ENCODE results near the gene SRRM4.
A peak's percentile ranks its signal among the peaks of the same experiment; 100 is the strongest.

SRRM4 gene

DNA sequence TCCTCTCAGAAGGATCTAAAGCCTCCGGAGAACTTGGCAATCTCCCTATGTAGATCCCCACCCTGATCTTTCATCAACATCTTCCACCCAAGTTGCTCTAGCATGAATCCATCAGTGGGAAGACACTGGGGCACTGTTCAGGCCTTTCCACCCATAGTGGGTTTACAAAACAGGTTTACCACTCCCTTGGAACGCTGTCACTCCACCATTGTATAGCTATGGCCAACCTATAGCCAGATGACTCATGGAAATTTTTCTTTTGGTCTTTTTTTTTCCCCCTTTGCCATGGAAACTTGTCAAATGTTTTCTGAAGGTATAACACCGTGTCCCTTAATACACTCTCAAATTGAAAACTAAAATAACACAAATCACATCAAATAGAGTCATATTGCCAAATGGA, 186.6 kb downstream of the SRRM4 start:
- Histone ChIP-seq H3K27ac (ENCODE audit: low read length) (no peak overlapping the region), H3K4me1 (ENCODE audit: control insufficient read depth, insufficient read depth, low read length) (no peaks in the 10 kb centered on the region), H3K9ac (ENCODE audit: low read length in 2 of 2) (no peak overlapping the region), H3K4me3 (ENCODE audit: low read length in 2 of 2) (no peak overlapping the region), H3K9me3 (ENCODE audit: control insufficient read depth in 2 of 2, low read length in 2 of 2) (no peaks in the 10 kb centered on the region), H3K36me3 (ENCODE audit: control insufficient read depth in 2 of 2, insufficient read depth in 2 of 2, low read length in 2 of 2) (no peaks in the 10 kb centered on the region), H3K27me3 (ENCODE audit: control insufficient read depth in 1 of 2, insufficient read depth in 2 of 2, low read length in 2 of 2) (no peaks in the 10 kb centered on the region)

DNA sequence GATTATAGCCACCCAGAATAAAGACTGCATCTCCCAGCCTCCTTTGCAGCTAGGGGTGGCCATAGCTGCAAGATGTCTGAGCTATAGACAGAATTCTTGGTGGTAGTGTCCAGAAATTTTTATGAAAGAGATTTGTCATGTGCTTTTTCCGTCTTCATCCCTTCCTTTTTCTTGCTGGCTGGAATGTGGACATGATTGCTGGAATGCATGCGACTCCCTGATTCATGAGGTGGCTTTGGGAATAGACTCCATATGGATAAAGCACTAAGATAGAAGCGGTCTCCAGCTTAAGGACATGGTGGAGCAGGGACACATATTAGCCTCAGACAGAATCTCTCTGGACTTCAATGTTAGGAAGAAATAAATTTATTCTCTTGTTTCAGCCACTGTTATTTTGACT, 187.4 kb downstream of the SRRM4 start:
- no peaks in the 10 kb centered on the region for H3K27me3 ChIP-seq (ENCODE audit: control insufficient read depth in 1 of 2, insufficient read depth in 2 of 2, low read length in 2 of 2)
- H3K4me1 ChIP-seq (ENCODE audit: control insufficient read depth, insufficient read depth, low read length), result no peaks in the 10 kb centered on the region
- H3K9ac ChIP-seq (ENCODE audit: low read length in 2 of 2), result no peak overlapping the region
- H3K4me3 ChIP-seq (ENCODE audit: low read length in 2 of 2), result no peak overlapping the region
- no peaks in the 10 kb centered on the region for H3K9me3 ChIP-seq (ENCODE audit: control insufficient read depth in 2 of 2, low read length in 2 of 2)
- no peak overlapping the region for H3K27ac ChIP-seq (ENCODE audit: low read length)
- H3K36me3 ChIP-seq (ENCODE audit: control insufficient read depth in 2 of 2, insufficient read depth in 2 of 2, low read length in 2 of 2), result no peaks in the 10 kb centered on the region

DNA sequence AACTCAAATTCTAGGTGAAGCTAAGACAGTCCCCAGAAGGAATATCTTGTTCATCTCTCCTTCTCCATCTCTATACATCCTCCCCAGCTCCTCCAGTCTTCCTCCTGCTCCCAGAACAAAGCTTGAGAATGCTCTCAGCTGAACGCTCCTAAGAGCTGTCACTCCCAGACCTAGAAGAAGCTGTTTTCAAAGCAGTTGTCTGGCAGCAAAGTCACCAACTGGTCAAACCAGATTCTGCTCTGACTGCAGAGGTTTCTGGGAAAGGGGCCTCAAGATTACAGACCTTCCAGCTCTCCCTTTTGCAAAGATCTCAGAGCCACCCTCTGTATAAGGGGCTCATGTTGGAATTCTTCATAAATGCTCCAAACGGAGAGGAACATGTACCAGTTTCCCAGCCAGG, 187.8 kb downstream of the SRRM4 start:
- no peak overlapping the region for H3K4me3 ChIP-seq (ENCODE audit: low read length in 2 of 2)

DNA sequence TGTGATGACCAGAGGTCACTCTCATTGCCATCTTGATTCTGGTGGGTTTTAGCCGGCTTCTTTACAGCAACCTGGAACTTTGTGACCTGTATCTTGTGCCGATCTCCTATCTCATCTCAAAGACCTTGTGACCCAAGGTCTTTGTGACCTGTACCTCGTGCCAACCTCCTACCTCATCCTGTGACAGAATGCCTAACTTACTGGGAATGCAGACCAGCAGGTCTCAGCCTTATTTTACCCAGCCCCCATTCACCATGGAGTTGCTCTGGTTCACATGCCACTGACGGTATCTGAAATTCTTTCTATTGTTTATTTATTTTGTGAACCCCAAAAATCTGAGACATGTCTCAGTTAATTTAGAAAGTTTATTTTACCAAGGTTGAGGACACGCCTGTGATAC, 189.9 kb downstream of the SRRM4 start:
- Histone ChIP-seq H3K9me3 (ENCODE audit: control insufficient read depth in 2 of 2, low read length in 2 of 2) (no peaks in the 10 kb centered on the region), H3K4me3 (ENCODE audit: low read length in 2 of 2) (no peak overlapping the region), H3K4me1 (ENCODE audit: control insufficient read depth, insufficient read depth, low read length) (peaks cover 2% of the 10 kb centered on the region), H3K9ac (ENCODE audit: low read length in 2 of 2) (no peak overlapping the region), H3K27me3 (ENCODE audit: control insufficient read depth in 1 of 2, insufficient read depth in 2 of 2, low read length in 2 of 2) (no peaks in the 10 kb centered on the region), H3K36me3 (ENCODE audit: control insufficient read depth in 2 of 2, insufficient read depth in 2 of 2, low read length in 2 of 2) (no peaks in the 10 kb centered on the region), H3K27ac (ENCODE audit: low read length) (no peak overlapping the region)

More for the DNA sequence above, 187.8 kb downstream of the SRRM4 start:
- H3K27ac ChIP-seq (ENCODE audit: low read length), result no peak overlapping the region
- no peaks in the 10 kb centered on the region for H3K9me3 ChIP-seq (ENCODE audit: control insufficient read depth in 2 of 2, low read length in 2 of 2)
- no peaks in the 10 kb centered on the region for H3K4me1 ChIP-seq (ENCODE audit: control insufficient read depth, insufficient read depth, low read length)
- H3K27me3 ChIP-seq (ENCODE audit: control insufficient read depth in 1 of 2, insufficient read depth in 2 of 2, low read length in 2 of 2), result no peaks in the 10 kb centered on the region
- H3K36me3 ChIP-seq (ENCODE audit: control insufficient read depth in 2 of 2, insufficient read depth in 2 of 2, low read length in 2 of 2), result no peaks in the 10 kb centered on the region
- no peak overlapping the region for H3K9ac ChIP-seq (ENCODE audit: low read length in 2 of 2)

DNA sequence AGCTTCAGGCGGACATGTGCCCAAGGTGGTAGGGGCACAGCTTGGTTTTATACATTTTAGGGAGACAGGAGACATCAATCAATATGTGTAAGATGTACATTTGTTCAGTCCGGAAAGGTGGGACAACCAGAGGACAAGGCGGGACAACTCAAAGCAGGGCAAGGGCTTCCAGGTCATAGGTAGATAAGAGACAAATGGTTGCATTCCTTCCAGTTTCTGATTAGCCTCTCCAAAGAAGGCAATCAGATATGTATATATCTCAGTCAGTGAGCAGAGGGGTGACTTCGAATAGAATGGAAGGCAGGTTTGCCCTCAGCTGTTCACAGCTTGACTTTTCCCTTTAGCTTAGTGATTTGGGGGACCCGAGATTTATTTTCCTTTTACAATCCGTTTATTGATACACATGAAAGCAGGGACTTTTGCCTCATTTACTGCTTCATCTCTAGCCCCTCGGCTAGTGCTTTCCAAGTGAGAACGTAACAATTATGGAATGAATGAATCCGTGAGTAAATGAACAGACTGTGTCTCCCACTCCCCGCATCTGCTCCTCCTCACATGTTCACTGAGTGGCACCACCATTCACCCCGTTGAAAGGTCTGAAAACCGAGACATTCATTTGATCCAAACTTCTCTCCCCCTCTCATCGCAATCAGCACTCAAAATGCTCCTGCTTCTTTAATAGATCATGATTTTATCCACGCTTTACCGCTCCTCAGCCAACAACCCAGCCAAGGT, 190.5 kb downstream of the SRRM4 start:
- Histone ChIP-seq H3K4me3 (ENCODE audit: low read length in 2 of 2) (no peak overlapping the region), H3K27me3 (ENCODE audit: control insufficient read depth in 1 of 2, insufficient read depth in 2 of 2, low read length in 2 of 2) (no peaks in the 10 kb centered on the region), H3K9ac (ENCODE audit: low read length in 2 of 2) (no peak overlapping the region), H3K27ac (ENCODE audit: low read length) (no peak overlapping the region), H3K9me3 (ENCODE audit: control insufficient read depth in 2 of 2, low read length in 2 of 2) (no peaks in the 10 kb centered on the region), H3K36me3 (ENCODE audit: control insufficient read depth in 2 of 2, insufficient read depth in 2 of 2, low read length in 2 of 2) (no peaks in the 10 kb centered on the region), H3K4me1 (ENCODE audit: control insufficient read depth, insufficient read depth, low read length) (peaks cover 4% of the 10 kb centered on the region)

DNA sequence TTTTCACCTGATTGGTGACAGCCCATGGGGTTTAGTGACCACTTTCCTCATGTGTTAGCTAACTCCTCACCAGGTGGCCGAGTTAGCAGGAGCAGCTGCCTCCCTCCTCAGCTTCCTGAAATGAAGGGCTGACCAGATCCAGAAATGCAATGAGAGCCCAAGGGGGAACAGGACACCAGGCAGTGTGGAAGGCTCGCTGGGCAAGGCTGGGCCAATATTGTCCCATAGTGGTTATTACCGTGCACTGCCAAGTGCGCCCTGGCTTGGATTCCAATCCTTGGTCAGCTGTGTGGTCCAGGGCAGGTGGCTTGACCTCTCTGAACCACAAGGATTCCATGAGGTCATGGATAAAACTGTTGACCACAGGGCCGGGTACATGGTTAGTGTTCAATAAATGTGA, 193.7 kb downstream of the SRRM4 start:
- no peak overlapping the region for H3K9ac ChIP-seq (ENCODE audit: low read length in 2 of 2)
- no peak overlapping the region for H3K4me3 ChIP-seq (ENCODE audit: low read length in 2 of 2)
- H3K27ac ChIP-seq (ENCODE audit: low read length), result peak overlapping the region; percentile 49
- no peaks in the 10 kb centered on the region for H3K36me3 ChIP-seq (ENCODE audit: control insufficient read depth in 2 of 2, insufficient read depth in 2 of 2, low read length in 2 of 2)
- no peaks in the 10 kb centered on the region for H3K9me3 ChIP-seq (ENCODE audit: control insufficient read depth in 2 of 2, low read length in 2 of 2)
- H3K27me3 ChIP-seq (ENCODE audit: control insufficient read depth in 1 of 2, insufficient read depth in 2 of 2, low read length in 2 of 2), result no peaks in the 10 kb centered on the region
- peaks cover 15% of the 10 kb centered on the region for H3K4me1 ChIP-seq (ENCODE audit: control insufficient read depth, insufficient read depth, low read length)

DNA sequence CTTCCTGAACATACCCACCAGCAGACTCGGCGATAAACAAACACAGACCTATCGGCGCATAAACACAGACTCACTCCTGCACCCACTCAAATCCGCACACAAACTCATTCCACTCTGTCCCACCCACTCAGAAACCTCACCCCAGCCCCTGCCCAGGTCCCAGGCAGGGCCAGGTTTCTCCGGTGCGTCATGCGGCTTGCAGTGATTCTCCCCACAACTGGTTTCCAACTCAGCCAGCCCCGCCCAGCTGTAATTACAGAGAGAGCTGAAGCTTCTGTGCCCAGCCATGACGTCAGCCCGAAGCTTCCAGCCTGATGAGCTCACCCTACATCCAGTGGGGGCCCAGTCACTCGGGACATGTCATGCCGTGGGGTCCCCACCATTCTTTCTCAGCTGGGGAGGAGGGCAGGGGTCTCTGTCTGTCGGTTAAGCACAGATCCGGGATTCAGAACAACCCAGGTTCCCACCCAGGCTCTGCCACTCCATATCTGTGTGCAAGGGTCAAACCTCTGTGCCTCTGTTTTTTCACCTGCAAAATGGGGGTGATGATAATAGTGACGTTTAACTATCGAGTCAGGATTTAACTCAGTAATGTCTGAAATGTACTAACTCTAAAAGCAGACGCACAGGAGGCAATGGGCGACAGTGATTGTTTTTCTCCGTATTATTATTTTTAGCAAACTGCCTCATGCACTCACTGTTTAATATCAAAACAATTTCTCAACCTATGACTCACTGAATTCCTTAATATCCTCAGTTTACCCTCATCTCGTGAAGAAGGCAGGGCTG, 195.1 kb downstream of the SRRM4 start:
- H3K4me1 ChIP-seq (ENCODE audit: control insufficient read depth, insufficient read depth, low read length), result peaks cover 15% of the 10 kb centered on the region
- H3K36me3 ChIP-seq (ENCODE audit: control insufficient read depth in 2 of 2, insufficient read depth in 2 of 2, low read length in 2 of 2), result no peaks in the 10 kb centered on the region
- H3K27ac ChIP-seq (ENCODE audit: low read length), result peak overlapping the region; percentile 99
- peak overlapping the region; percentile 92 to 97 for H3K9ac ChIP-seq (ENCODE audit: low read length in 2 of 2)
- H3K27me3 ChIP-seq (ENCODE audit: control insufficient read depth in 1 of 2, insufficient read depth in 2 of 2, low read length in 2 of 2), result no peaks in the 10 kb centered on the region
- peak overlapping the region; percentile 76 to 80 for H3K4me3 ChIP-seq (ENCODE audit: low read length in 2 of 2)
- H3K9me3 ChIP-seq (ENCODE audit: control insufficient read depth in 2 of 2, low read length in 2 of 2), result no peaks in the 10 kb centered on the region

DNA sequence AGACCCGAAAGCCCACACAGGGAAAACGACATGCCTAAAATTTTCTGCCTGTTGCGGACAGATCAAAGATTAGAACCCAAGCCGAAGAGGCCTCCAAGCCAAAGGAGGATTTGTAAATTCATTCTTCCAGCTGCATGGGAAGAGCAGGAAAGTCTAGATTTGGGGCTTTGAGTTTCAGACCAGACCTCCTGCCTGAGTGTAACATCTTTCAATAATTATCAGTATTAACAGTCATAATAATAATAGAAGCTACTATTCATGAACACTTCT, 195.7 kb downstream of the SRRM4 start:
- Histone ChIP-seq H3K9ac (ENCODE audit: low read length in 2 of 2) (peak overlapping the region; percentile 92 to 97), H3K9me3 (ENCODE audit: control insufficient read depth in 2 of 2, low read length in 2 of 2) (no peaks in the 10 kb centered on the region), H3K27me3 (ENCODE audit: control insufficient read depth in 1 of 2, insufficient read depth in 2 of 2, low read length in 2 of 2) (no peaks in the 10 kb centered on the region), H3K4me1 (ENCODE audit: control insufficient read depth, insufficient read depth, low read length) (peaks cover 17% of the 10 kb centered on the region), H3K36me3 (ENCODE audit: control insufficient read depth in 2 of 2, insufficient read depth in 2 of 2, low read length in 2 of 2) (no peaks in the 10 kb centered on the region), H3K27ac (ENCODE audit: low read length) (peak overlapping the region; percentile 99), H3K4me3 (ENCODE audit: low read length in 2 of 2) (peak overlapping the region in 1 of 2 donors; percentile 76)

DNA sequence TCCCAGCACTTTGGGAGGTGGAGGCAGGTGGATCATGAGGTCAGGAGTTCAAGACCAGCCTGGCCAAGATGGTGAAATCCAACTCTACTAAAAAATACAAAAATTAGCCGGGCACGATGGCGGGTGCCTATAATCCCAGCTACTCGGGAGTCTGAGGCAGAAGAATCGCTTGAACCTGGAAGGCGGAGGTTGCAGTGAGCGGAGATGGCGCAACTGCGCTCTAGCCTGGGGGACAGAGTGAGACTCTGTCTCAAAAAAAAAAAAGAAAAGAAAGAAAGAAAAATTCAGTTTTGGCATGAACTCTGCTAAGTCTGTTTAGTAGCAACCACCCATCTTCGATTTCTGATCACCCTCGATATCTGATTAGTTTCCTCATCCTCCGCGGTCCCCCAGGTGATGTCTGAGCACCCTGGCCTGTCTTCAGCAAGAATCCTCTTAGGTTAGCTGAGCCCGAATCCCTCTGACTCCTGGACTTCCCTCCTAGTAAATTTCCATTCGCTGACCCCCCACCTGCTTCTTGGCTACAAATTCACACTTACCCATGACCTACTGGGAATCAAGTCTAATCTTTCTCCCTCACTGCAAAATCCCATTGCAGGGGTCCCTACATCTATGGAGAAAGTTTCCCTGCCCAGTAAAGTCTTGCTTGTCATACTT, 196.5 kb downstream of the SRRM4 start:
- Histone ChIP-seq H3K27ac (ENCODE audit: low read length) (peak overlapping the region; percentile 99), H3K9me3 (ENCODE audit: control insufficient read depth in 2 of 2, low read length in 2 of 2) (no peaks in the 10 kb centered on the region), H3K27me3 (ENCODE audit: control insufficient read depth in 1 of 2, insufficient read depth in 2 of 2, low read length in 2 of 2) (no peaks in the 10 kb centered on the region), H3K4me3 (ENCODE audit: low read length in 2 of 2) (no peak overlapping the region), H3K4me1 (ENCODE audit: control insufficient read depth, insufficient read depth, low read length) (peaks cover 20% of the 10 kb centered on the region), H3K36me3 (ENCODE audit: control insufficient read depth in 2 of 2, insufficient read depth in 2 of 2, low read length in 2 of 2) (no peaks in the 10 kb centered on the region), H3K9ac (ENCODE audit: low read length in 2 of 2) (no peak overlapping the region)

DNA sequence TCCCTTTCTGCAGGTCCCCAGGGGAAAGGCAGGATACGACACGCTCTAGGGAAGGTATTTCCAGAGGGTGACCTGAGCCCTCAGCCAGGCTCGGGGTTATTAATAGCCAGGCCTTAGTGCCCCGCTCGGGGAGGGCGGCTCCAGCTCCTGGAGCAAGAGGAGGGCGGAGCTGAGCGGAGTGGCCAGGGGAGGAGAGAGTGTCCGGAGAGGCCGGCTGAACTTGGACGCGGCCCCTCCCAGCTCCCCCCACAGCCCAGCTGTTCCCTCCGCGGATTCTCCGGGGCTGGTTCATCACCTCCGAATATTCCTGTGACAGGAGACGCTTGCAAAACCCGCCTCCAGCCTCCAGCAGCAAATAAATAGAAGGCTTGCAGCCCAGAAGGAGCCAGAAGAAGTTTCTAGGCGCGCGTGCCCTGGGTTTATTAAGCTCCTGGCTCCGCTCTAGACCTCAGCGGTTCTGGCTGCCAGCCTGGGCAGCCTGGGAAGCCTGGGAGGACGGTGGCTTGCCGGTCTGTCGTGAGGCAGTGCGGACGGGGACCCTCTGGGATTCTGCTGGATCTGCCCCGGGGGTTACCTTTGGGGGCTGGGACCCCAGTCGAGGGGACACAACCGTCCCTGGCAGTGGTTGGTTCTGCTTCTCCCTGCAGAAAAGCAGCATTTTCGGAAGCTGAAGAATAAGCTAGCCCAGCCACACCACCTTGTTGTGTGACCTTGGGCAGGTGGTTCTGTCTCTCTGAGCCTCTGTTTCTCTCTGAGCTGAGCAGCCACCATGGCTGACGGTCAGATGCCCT, 197.4 kb downstream of the SRRM4 start, which contains the start of gene HSPB8:
Gene HSPB8 (plus strand): TSS at position 388 of the 791 bp plus-strand sequence. CDS start 382 bp downstream, at position 770.
- H3K4me1 ChIP-seq (ENCODE audit: control insufficient read depth, insufficient read depth, low read length), result peaks cover 27% of the 10 kb centered on the region
- H3K27ac ChIP-seq (ENCODE audit: low read length), result peak within 1 kb of the TSS; percentile 99
- H3K9me3 ChIP-seq (ENCODE audit: control insufficient read depth in 2 of 2, low read length in 2 of 2), result no peaks in the 10 kb centered on the region
- peak within 1 kb of the TSS; percentile 99 to 100 for H3K9ac ChIP-seq (ENCODE audit: low read length in 2 of 2)
- peak within 1 kb of the TSS; percentile 98 to 100 for H3K4me3 ChIP-seq (ENCODE audit: low read length in 2 of 2)
- H3K27me3 ChIP-seq (ENCODE audit: control insufficient read depth in 1 of 2, insufficient read depth in 2 of 2, low read length in 2 of 2), result no peaks in the 10 kb centered on the region
- no peaks in the 10 kb centered on the region for H3K36me3 ChIP-seq (ENCODE audit: control insufficient read depth in 2 of 2, insufficient read depth in 2 of 2, low read length in 2 of 2)

Measured in stomach smooth muscle (tissue), 2 donors.